K562 (cell line): ENCODE results near the gene TEX51. TPM values are rescaled to one million over a fixed set of nuclear protein-coding genes. Genes with fewer than 3 reads are reported as not detected.

Source experiments
- MBD1 ChIP-seq: fragments of 250-450 bp; sonication (Bioruptor Pico); IDR thresholded peaks from 2 replicates; pipeline ENCODE4 v1.8.0; 2022; ENCODE audit warnings: inconsistent platforms
- ZNF518B ChIP-seq: fragments of 250-450 bp; sonication (Bioruptor Pico); IDR thresholded peaks from 2 replicates; pipeline ENCODE4 v1.5.0; 2021; ENCODE audit warnings: mild to moderate bottlenecking, moderate library complexity
- polyA plus RNA-seq, 8 experiments: library from polyadenylated mRNA; depleted of rRNA in 4 of 8; stranded (reverse) in 5 of 8; unstranded in 3 of 8; fragments of >200 nt; fragmentation: Nextera tagmentation in 2 of 8; fragmentation: Illumina TruSeq in 1 of 8; extraction: Ambion mirVana in 2 of 8; extraction: Trizol in 1 of 8; gene quantifications; 2 replicates each; pipeline versions ENCODE4 v1.2.1 to v1.2.3, GENCODE V29; 2011 to 2014; ENCODE audit warnings: inconsistent platforms in 1 of 8, missing spikeins in 1 of 8
- total RNA-seq, 7 experiments: library from RNA; depleted of rRNA in 6 of 7; stranded (reverse); fragments of >200 nt in 6 of 7; fragmentation: Illumina TruSeq in 2 of 7; extraction: Trizol in 2 of 7; gene quantifications; 2 replicates each; pipeline versions ENCODE4 v1.2.1 to v1.2.3, GENCODE V29; 2011 to 2021; ENCODE audit warnings: low replicate concordance in 1 of 7
- TF ChIP-seq, protein P1 (sequence below), 3 experiments: fragments of 200-800 bp in 1 of 3; fragments of 250-450 bp in 1 of 3; fragments of 450-650 bp in 1 of 3; sonication (Bioruptor Pico) in 1 of 3; sonication (Bioruptor generic) in 1 of 3; formaldehyde crosslinking in 1 of 3; IDR thresholded peaks; 2 replicates each; pipeline versions ENCODE4 v1.6.1 to v1.8.0; 2016 to 2022; ENCODE audit warnings: mild to moderate bottlenecking in 2 of 3, missing genetic modification characterization in 2 of 3, missing compliant biosample characterization in 1 of 3, moderate library complexity in 1 of 3
- TF ChIP-seq, protein P2 (sequence below): fragments of 450-650 bp; IDR thresholded peaks from 2 replicates; pipeline ENCODE4 v1.6.1; 2017; ENCODE audit warnings: antibody characterized with exemption

TEX51 gene
- total and polyA plus RNA-seq, 9 of the 15 experiments (the other 6 are each of a cell fraction or from before 2014, with no cell fraction given) = not detected

DNA sequence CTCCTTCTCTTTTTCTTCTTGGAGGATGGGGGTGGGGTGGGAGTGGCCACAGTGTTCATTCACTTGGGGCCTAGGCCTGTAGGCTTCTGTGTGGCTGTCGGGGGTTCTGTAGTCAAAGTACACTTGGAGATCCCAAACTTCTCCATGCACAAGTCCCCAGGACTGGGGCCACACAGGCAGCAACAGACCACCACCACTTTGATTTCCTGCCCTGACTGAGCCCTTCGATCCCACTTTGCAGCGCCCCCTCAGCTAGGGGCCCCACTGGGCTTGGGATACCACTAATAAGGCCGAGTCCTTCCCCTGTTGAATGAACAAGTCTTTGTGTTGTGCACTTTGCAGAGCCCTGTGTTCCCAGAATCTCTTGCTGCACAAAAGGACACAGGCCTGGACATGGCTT, 5.5 kb upstream of the TEX51 start (continued):
- TF ChIP-seq, protein P1, sequence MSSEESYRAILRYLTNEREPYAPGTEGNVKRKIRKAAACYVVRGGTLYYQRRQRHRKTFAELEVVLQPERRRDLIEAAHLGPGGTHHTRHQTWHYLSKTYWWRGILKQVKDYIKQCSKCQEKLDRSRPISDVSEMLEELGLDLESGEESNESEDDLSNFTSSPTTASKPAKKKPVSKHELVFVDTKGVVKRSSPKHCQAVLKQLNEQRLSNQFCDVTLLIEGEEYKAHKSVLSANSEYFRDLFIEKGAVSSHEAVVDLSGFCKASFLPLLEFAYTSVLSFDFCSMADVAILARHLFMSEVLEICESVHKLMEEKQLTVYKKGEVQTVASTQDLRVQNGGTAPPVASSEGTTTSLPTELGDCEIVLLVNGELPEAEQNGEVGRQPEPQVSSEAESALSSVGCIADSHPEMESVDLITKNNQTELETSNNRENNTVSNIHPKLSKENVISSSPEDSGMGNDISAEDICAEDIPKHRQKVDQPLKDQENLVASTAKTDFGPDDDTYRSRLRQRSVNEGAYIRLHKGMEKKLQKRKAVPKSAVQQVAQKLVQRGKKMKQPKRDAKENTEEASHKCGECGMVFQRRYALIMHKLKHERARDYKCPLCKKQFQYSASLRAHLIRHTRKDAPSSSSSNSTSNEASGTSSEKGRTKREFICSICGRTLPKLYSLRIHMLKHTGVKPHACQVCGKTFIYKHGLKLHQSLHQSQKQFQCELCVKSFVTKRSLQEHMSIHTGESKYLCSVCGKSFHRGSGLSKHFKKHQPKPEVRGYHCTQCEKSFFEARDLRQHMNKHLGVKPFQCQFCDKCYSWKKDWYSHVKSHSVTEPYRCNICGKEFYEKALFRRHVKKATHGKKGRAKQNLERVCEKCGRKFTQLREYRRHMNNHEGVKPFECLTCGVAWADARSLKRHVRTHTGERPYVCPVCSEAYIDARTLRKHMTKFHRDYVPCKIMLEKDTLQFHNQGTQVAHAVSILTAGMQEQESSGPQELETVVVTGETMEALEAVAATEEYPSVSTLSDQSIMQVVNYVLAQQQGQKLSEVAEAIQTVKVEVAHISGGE (CRISPR knock-in tag; IDR thresholded peaks at IDR 0.05) = no peak
- no peak for TF ChIP-seq MBD1
- TF ChIP-seq, protein P2, sequence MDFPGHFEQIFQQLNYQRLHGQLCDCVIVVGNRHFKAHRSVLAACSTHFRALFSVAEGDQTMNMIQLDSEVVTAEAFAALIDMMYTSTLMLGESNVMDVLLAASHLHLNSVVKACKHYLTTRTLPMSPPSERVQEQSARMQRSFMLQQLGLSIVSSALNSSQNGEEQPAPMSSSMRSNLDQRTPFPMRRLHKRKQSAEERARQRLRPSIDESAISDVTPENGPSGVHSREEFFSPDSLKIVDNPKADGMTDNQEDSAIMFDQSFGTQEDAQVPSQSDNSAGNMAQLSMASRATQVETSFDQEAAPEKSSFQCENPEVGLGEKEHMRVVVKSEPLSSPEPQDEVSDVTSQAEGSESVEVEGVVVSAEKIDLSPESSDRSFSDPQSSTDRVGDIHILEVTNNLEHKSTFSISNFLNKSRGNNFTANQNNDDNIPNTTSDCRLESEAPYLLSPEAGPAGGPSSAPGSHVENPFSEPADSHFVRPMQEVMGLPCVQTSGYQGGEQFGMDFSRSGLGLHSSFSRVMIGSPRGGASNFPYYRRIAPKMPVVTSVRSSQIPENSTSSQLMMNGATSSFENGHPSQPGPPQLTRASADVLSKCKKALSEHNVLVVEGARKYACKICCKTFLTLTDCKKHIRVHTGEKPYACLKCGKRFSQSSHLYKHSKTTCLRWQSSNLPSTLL = no peak
- TF ChIP-seq ZNF518B (CRISPR knock-in tag) = no peak
